Body of pancreas (tissue), 4 donors: Measurements from ENCODE around the gene ROBO1. TPM values are rescaled to one million over a fixed set of nuclear protein-coding genes. Genes with fewer than 3 reads are reported as not detected.
A peak's percentile ranks its signal among the peaks of the same experiment; 100 is the strongest.

Source experiments
- ATAC-seq: fragments of 150-250 bp; one replicate; pipeline ENCODE4 v1.9.1; 2016
- DNase-seq, 4 donors: peaks; one replicate each; pipeline ENCODE4 v3.0.0-alpha.2; 2019
- H3K27ac ChIP-seq, 4 donors: fragments of 200-600 bp; sonication (generic); 1 replicate in 3 of 4; 2 replicates in 1 of 4; pipeline versions ENCODE4 v1.5.1 to v1.6.1; 2016 to 2019; ENCODE audit warnings: mild to moderate bottlenecking in 1 of 4, mixed read lengths in 1 of 4, moderate library complexity in 1 of 4
- H3K27me3 ChIP-seq, 2 donors: fragments of 200-600 bp; sonication (generic); one replicate each; pipeline ENCODE4 v1.6.0; 2016; ENCODE audit warnings: mild to moderate bottlenecking in 1 of 2
- H3K36me3 ChIP-seq, 2 donors: fragments of 200-600 bp; sonication (generic); replicated peaks in 1 of 2; 2 replicates each; pipeline ENCODE4 v1.5.1; 2016; ENCODE audit warnings: low read depth in 2 of 2; ENCODE audit not compliant: insufficient read depth in 1 of 2
- H3K4me1 ChIP-seq: fragments of 200-600 bp; sonication (generic); one replicate; pipeline ENCODE4 v1.6.0; 2016
- H3K4me3 ChIP-seq, 2 donors: fragments of 200-600 bp; sonication (generic); 1 replicate in 1 of 2; 2 replicates in 1 of 2; pipeline ENCODE4 v1.5.1; 2016 to 2019
- H3K9me3 ChIP-seq, 3 donors: fragments of 200-600 bp; sonication (generic); 1 replicate in 2 of 3; 2 replicates in 1 of 3; pipeline ENCODE4 v1.5.1; 2016
- POLR2A ChIP-seq, 3 donors: fragments of 450-650 bp; IDR thresholded peaks; one replicate each; pipeline ENCODE4 v1.6.1; 2016; ENCODE audit warnings: antibody characterized with exemption in 3 of 3, mild to moderate bottlenecking in 2 of 3
- WGBS, 2 donors: methylation state at CpG; one replicate each; pipeline ENCODE4 v1.1.5; 2017; 5-methylcytosine and 5-hydroxymethylcytosine counted together
- intact Hi-C: fragments of 100-400 bp; cut with DNase I; formaldehyde crosslinking; loops from one replicate; pipeline ENCODE4 v1.15.1; 2023
- total RNA-seq, 2 donors: library from RNA; depleted of rRNA; stranded (reverse); fragments of >200 nt; gene quantifications; one replicate each; pipeline ENCODE4 v1.1.0, GENCODE V29; 2016
- TF ChIP-seq, protein P1 (sequence below), 7 experiments: fragments of 450-650 bp in 4 of 7; fragments of 200-600 bp in 3 of 7; sonication (generic) in 3 of 7; IDR thresholded peaks; one replicate each; pipeline ENCODE4 v1.5.1; 2016 to 2019; ENCODE audit warnings: antibody characterized with exemption in 7 of 7

The ROBO1 gene
- total RNA-seq, 2 donors from 2014 or later = 3.9 to 9.9 TPM

DNA sequence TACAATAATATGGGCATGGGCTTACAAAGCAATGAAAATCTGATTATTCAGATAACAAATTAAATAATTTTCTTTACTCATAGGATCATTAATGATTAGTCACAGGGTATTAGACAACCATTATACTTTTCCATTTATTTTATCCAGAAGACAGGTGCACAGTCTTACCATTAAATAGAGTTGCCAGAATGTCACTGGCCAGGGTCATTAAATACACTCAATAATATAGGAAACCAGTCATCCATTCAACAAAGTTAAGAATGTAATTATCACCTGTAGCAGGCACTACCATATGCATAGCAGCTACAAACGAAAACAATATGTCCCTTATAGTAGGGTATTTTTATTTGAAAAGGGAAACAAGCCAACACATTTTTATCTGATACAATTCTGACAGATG, 16.1 kb downstream of the ROBO1 start:
- DNase-seq (no peak), ATAC-seq (no peak)
- 26 to 29% methylated on average over 1 of the region's 1 CpG for WGBS, 2 donors
- Histone ChIP-seq H3K36me3 (no peaks in the 10 kb centered on the region), H3K27me3 (no peaks in the 10 kb centered on the region), H3K27ac (no peak overlapping the region), H3K4me1 (no peaks in the 10 kb centered on the region), H3K9me3 (no peaks in the 10 kb centered on the region), H3K4me3 (no peak overlapping the region)
- TF ChIP-seq, protein P1, sequence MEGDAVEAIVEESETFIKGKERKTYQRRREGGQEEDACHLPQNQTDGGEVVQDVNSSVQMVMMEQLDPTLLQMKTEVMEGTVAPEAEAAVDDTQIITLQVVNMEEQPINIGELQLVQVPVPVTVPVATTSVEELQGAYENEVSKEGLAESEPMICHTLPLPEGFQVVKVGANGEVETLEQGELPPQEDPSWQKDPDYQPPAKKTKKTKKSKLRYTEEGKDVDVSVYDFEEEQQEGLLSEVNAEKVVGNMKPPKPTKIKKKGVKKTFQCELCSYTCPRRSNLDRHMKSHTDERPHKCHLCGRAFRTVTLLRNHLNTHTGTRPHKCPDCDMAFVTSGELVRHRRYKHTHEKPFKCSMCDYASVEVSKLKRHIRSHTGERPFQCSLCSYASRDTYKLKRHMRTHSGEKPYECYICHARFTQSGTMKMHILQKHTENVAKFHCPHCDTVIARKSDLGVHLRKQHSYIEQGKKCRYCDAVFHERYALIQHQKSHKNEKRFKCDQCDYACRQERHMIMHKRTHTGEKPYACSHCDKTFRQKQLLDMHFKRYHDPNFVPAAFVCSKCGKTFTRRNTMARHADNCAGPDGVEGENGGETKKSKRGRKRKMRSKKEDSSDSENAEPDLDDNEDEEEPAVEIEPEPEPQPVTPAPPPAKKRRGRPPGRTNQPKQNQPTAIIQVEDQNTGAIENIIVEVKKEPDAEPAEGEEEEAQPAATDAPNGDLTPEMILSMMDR (IDR thresholded peaks at IDR 0.05) = no peak
- no peak for TF ChIP-seq POLR2A (IDR thresholded peaks at IDR 0.05)
- intact Hi-C loops = no loop called here

DNA sequence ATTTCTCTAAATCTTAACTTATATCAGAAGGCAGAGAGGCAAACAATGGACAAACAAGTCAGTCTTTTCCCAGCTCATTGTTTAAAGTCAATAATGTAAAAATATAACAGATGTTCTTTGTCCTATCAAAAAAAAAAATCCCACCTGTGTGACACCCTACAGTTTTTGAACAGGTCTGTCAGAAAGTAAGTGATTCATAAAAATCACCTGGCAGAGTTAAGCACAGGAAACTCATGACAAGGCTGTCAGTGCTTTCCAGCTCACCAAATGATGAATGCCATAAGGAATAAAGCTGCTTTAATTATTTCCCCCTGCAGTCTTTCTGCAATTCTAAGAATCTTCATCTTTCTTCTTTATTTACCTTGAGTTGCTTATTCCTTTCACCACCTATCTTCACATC, 30.3 kb downstream of the ROBO1 start:
- intact Hi-C loops = no loop called here
- Histone ChIP-seq H3K36me3 (no peaks in the 10 kb centered on the region), H3K4me3 (no peak overlapping the region), H3K4me1 (no peaks in the 10 kb centered on the region), H3K27me3 (no peaks in the 10 kb centered on the region), H3K27ac (no peak overlapping the region), H3K9me3 (no peaks in the 10 kb centered on the region)
- no peak for ATAC-seq
- no peak for DNase-seq
- TF ChIP-seq POLR2A (IDR thresholded peaks at IDR 0.05) = no peak
- TF ChIP-seq, protein P1 (IDR thresholded peaks at IDR 0.05) = no peak

DNA sequence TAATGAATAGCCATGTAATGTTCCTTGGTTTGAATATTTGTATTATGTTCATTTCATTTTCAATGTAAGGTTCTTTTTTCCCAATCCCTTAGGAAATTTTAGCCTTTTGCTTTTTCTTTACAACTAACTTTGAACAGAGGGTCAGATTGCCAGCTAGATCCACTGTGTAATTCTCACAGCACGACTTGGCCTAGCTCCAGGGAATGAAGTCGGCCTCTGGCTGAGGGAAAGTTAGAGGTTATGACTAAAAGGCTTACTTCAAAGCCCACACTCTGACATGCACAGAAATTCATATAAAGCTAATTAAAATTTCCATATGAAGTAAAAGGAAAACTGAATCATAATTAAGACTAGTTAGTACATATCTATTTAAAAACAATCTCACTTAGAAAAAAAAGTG, 38.7 kb downstream of the ROBO1 start:
- intact Hi-C loops = no loop called here
- TF ChIP-seq, protein P1 (IDR thresholded peaks at IDR 0.05) = no peak
- no peak for TF ChIP-seq POLR2A (IDR thresholded peaks at IDR 0.05)
- Histone ChIP-seq H3K27me3 (no peaks in the 10 kb centered on the region), H3K9me3 (no peaks in the 10 kb centered on the region), H3K4me1 (no peaks in the 10 kb centered on the region), H3K4me3 (no peak overlapping the region), H3K36me3 (no peaks in the 10 kb centered on the region), H3K27ac (no peak overlapping the region)
- DNase-seq (peak in 3 of 4 donors; percentile 2 to 32 (median 13)), ATAC-seq (no peak)
- 3 to 10% methylated on average over 2 of the region's 2 CpGs for WGBS, 2 donors

DNA sequence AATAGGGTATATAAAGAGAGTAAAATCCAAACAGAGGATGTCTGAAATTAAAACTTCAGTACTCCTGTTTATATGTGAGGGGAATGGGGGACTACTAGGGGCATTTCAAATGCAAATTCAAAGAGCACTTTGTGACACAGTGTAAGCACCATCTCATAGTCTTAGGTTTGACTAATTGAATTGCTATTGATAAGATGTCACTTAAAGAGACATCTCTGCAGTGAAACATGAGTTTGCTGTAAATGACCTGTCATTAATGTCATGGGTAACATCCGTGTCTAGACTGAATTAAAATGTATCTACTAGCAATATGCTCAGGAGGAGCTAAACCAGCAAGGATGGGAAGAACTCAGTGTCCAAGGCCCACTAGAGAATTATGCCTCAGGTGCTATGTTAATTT, 41.0 kb downstream of the ROBO1 start:
- TF ChIP-seq, protein P1 (IDR thresholded peaks at IDR 0.05) = no peak
- no peak for TF ChIP-seq POLR2A (IDR thresholded peaks at IDR 0.05)
- DNase-seq = no peak
- Histone ChIP-seq H3K9me3 (no peaks in the 10 kb centered on the region), H3K36me3 (no peaks in the 10 kb centered on the region), H3K4me3 (no peak overlapping the region), H3K27me3 (no peaks in the 10 kb centered on the region), H3K4me1 (no peaks in the 10 kb centered on the region), H3K27ac (no peak overlapping the region)
- ATAC-seq = no peak
- WGBS, 2 donors = 22 to 36% methylated on average over 1 of the region's 1 CpG
- intact Hi-C loops = no loop called here

DNA sequence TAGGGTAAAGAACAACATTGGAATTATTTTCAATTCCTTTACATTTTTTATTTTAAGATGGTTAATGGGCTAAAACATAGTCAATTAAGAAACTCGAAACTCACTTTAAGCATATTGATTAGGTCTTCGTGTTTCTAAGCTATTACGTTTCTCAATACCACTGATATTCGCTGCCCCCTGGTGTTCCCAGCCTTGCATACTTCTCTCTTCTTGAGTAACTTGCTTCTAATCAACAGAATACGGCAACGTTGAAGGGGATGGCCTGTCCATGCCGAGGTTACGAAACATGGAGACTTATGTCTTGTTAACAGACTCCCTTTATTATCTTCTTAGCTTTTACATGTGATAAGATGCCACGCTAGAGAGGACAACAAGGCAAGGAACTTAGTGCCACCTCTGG, 43.6 kb downstream of the ROBO1 start:
- Histone ChIP-seq H3K4me1 (no peaks in the 10 kb centered on the region), H3K36me3 (no peaks in the 10 kb centered on the region), H3K27ac (no peak overlapping the region), H3K4me3 (no peak overlapping the region), H3K27me3 (no peaks in the 10 kb centered on the region), H3K9me3 (no peaks in the 10 kb centered on the region)
- WGBS, 2 donors = 51 to 53% methylated on average over 9 of the region's 9 CpGs
- intact Hi-C loops = no loop called here
- TF ChIP-seq, protein P1 (IDR thresholded peaks at IDR 0.05) = no peak
- no peak for TF ChIP-seq POLR2A (IDR thresholded peaks at IDR 0.05)
- ATAC-seq (no peak), DNase-seq (peak in 1 of 4 donors; percentile 10)
